Transverse colon (tissue), 4 donors: ENCODE results near the gene TPP2. TPM values are rescaled to one million over a fixed set of nuclear protein-coding genes. Genes with fewer than 3 reads are reported as not detected.

Experiments
- DNase-seq: peaks from one replicate; pipeline ENCODE4 v3.0.0-alpha.2; 2019
- H3K27ac ChIP-seq, 4 donors: fragments of 200-600 bp; sonication (generic); 2 replicates each; pipeline ENCODE4 v1.5.1; 2016 to 2018; ENCODE audit warnings: inconsistent platforms in 4 of 4
- H3K27me3 ChIP-seq: fragments of 200-600 bp; sonication (generic); 2 replicates; pipeline ENCODE4 v1.5.1; 2017; ENCODE audit warnings: inconsistent platforms
- H3K36me3 ChIP-seq, 4 donors: fragments of 200-600 bp; sonication (generic); 2 replicates each; pipeline ENCODE4 v1.5.1; 2017 to 2019; ENCODE audit warnings: inconsistent platforms in 4 of 4
- H3K4me1 ChIP-seq, 4 donors: fragments of 200-600 bp; sonication (generic); 2 replicates each; pipeline ENCODE4 v1.5.1; 2017 to 2020; ENCODE audit warnings: inconsistent platforms in 4 of 4
- H3K4me3 ChIP-seq, 4 donors: fragments of 200-600 bp; sonication (generic); 1 replicate in 1 of 4; 2 replicates in 3 of 4; pipeline versions ENCODE4 v1.5.1 to v1.6.1; 2017 to 2019; ENCODE audit warnings: inconsistent platforms in 4 of 4
- H3K9me3 ChIP-seq, 2 donors: fragments of 200-600 bp; sonication (generic); 2 replicates each; pipeline ENCODE4 v1.5.1; 2017 to 2019; ENCODE audit warnings: inconsistent platforms in 2 of 2
- EP300 ChIP-seq: sonication (generic); formaldehyde crosslinking; IDR thresholded peaks from one replicate; pipeline ENCODE4 v1.6.1; 2017; ENCODE audit warnings: antibody characterized with exemption, low read depth
- POLR2A ChIP-seq: fragments of 450-650 bp; IDR thresholded peaks from one replicate; pipeline ENCODE4 v1.6.1; 2016; ENCODE audit warnings: antibody characterized with exemption, mild to moderate bottlenecking, moderate library complexity
- POLR2AphosphoS5 ChIP-seq, 3 donors: sonication (generic); formaldehyde crosslinking; IDR thresholded peaks; one replicate each; pipeline ENCODE4 v1.6.1; 2016; ENCODE audit warnings: antibody characterized with exemption in 3 of 3
- WGBS, 2 donors: methylation state at CpG; one replicate each; pipeline ENCODE4 v1.1.5; 2018; ENCODE audit warnings: low coverage in 1 of 2; 5-methylcytosine and 5-hydroxymethylcytosine counted together
- in situ Hi-C, 4 donors: fragments of 200-750 bp; cut with MboI; loops; one replicate each; pipeline versions ENCODE4 v1.15.0 to v1.15.1; 2017; ENCODE audit warnings: low sequenced_read_pairs in 3 of 4, low pct_ligation_motif_present in 1 of 4, low pct_unique_long_range_greater_than_20kb in 1 of 4
- intact Hi-C: fragments of 100-400 bp; cut with DNase I; formaldehyde crosslinking; loops from one replicate; pipeline ENCODE4 v1.15.1; 2023; ENCODE audit warnings: low total_unique reads
- total RNA-seq, 4 donors: library from RNA; depleted of rRNA; stranded (reverse); fragments of >200 nt; gene quantifications; one replicate each; pipeline ENCODE4 v1.1.0, GENCODE V29; 2016
- TF ChIP-seq, protein P1 (sequence below), 5 experiments: fragments of 200-600 bp in 3 of 5; fragments of 450-650 bp in 2 of 5; sonication (generic) in 3 of 5; IDR thresholded peaks; 1 replicate in 2 of 5; 2 replicates in 3 of 5; pipeline ENCODE4 v1.5.1; 2016 to 2017; ENCODE audit warnings: antibody characterized with exemption in 5 of 5, inconsistent platforms in 3 of 5, mild to moderate bottlenecking in 2 of 5, moderate library complexity in 1 of 5

Gene TPP2
- total RNA-seq, 4 donors from 2014 or later: 19.1 to 47.8 (median 30.3) TPM

DNA sequence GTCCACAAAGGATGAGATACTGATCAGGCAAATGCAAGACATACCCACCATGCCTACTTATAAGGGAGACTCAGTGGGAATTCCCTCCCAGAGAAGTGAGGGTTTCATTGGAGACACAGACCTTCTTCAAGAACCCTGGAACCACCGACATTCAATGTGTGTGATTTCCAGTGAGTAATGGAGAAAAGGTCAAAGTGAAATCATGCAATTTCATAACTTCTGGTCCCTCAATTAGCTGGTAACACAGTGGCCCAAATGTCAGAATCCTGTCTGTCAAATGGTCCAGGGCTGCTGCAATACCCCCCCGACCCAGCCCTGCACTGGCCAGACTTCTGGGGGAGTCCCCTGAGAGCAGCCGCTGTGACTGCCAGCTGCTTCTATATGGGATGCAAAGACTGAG is 102.7 kb downstream of the TPP2 start:
- H3K27me3 ChIP-seq: no peaks in the 10 kb centered on the region
- intact Hi-C loops (no loop called here), in situ Hi-C loops (no loop called here)
- H3K4me3 ChIP-seq: no peak overlapping the region
- H3K36me3 ChIP-seq: no peaks in the 10 kb centered on the region
- no peaks in the 10 kb centered on the region for H3K4me1 ChIP-seq
- no peak for DNase-seq
- TF ChIP-seq EP300 (no peak), POLR2AphosphoS5 (IDR thresholded peaks at IDR 0.05) (no peak), POLR2A (no peak)
- TF ChIP-seq, protein P1, sequence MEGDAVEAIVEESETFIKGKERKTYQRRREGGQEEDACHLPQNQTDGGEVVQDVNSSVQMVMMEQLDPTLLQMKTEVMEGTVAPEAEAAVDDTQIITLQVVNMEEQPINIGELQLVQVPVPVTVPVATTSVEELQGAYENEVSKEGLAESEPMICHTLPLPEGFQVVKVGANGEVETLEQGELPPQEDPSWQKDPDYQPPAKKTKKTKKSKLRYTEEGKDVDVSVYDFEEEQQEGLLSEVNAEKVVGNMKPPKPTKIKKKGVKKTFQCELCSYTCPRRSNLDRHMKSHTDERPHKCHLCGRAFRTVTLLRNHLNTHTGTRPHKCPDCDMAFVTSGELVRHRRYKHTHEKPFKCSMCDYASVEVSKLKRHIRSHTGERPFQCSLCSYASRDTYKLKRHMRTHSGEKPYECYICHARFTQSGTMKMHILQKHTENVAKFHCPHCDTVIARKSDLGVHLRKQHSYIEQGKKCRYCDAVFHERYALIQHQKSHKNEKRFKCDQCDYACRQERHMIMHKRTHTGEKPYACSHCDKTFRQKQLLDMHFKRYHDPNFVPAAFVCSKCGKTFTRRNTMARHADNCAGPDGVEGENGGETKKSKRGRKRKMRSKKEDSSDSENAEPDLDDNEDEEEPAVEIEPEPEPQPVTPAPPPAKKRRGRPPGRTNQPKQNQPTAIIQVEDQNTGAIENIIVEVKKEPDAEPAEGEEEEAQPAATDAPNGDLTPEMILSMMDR (IDR thresholded peaks at IDR 0.05): no peak
- peaks cover 0 to 3% of the 10 kb centered on the region in 2 donors for H3K9me3 ChIP-seq
- H3K27ac ChIP-seq: no peak overlapping the region
- WGBS, 2 donors: 78% methylated on average over 3 of the region's 3 CpGs; no CpG with 5 or more reads in 1 of the 2 donors

DNA sequence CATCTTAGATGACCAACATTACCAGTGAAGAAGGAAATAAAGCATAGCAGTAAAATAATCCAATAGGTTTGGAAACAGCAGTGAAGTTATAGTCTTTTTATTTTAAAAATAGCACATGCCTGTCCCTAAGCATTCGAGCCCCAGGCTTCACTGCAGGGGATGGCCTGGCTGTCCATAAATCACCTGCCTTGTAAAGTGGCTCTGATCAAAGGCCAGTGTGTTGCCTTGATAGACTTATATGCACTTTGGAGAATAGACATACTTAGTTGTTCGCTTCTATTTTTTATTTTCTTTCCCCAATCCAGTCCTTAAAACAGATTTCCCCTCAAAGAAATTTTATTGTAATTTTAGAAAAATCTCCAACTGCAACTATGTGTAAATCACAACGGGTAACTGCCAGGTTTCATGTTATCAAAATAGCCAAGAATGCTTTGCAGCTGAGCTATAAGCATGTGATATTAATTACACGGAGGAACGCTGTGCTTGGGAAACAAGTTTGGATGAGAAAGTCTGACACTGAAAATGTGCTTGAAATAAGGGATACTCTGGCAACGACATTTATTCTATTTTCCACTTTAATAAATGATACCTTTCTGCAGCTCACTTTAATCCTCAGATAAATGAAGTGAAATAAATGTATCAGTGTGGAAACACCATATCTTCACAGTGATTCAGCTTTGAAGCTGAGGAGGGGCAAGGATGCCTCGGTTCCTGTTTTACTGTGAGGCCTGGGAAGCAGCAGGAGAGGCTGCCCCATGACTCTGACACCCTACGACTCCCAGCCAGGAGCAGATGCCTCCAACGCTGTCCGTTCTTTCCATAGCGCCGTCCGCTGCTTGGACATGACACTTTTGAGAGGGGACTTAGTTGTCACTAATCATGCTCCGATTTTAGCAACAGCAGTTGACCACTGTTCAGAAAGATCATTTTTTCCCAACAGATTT is 103.6 kb downstream of the TPP2 start:
- Histone ChIP-seq H3K27me3 (no peaks in the 10 kb centered on the region), H3K4me1 (no peaks in the 10 kb centered on the region), H3K4me3 (no peak overlapping the region), H3K36me3 (no peaks in the 10 kb centered on the region), H3K9me3 (peaks cover 0 to 3% of the 10 kb centered on the region in 2 donors), H3K27ac (no peak overlapping the region)
- 64 to 70% methylated on average over 14 of the region's 14 CpGs for WGBS, 2 donors
- intact Hi-C loops: no loop called here
- DNase-seq: no peak
- in situ Hi-C loops: no loop called here
- TF ChIP-seq, protein P1 (IDR thresholded peaks at IDR 0.05): no peak
- TF ChIP-seq POLR2A (no peak), EP300 (no peak), POLR2AphosphoS5 (IDR thresholded peaks at IDR 0.05) (no peak)

DNA sequence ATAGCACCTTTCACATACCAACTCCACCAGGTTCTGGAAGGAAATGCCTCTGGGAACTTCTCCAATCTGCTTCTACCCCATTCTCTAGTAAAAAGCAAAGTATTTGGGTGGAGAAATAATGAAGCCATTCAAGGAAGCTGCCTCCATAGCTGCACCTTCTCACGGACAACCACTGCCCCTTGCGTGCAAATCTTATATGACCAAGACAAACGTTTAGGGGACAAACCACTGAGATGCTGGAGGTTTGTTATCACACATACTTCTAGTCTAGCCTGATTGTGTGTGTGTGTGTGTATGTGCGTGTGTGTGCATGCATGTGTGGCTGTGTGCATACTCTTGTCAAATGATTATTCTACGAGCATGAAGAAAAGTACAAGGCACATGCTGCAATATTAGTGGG is 104.5 kb downstream of the TPP2 start:
- Histone ChIP-seq H3K9me3 (peaks cover 0 to 3% of the 10 kb centered on the region in 2 donors), H3K36me3 (no peaks in the 10 kb centered on the region), H3K4me3 (no peak overlapping the region), H3K27ac (no peak overlapping the region), H3K4me1 (no peaks in the 10 kb centered on the region), H3K27me3 (no peaks in the 10 kb centered on the region)
- no peak for DNase-seq
- in situ Hi-C loops: no loop called here
- intact Hi-C loops: no loop called here
- WGBS, 2 donors: 90% methylated on average over 2 to 5 of the region's 5 CpGs
- TF ChIP-seq EP300 (no peak), POLR2A (no peak)
- TF ChIP-seq, protein P1 (IDR thresholded peaks at IDR 0.05): no peak

DNA sequence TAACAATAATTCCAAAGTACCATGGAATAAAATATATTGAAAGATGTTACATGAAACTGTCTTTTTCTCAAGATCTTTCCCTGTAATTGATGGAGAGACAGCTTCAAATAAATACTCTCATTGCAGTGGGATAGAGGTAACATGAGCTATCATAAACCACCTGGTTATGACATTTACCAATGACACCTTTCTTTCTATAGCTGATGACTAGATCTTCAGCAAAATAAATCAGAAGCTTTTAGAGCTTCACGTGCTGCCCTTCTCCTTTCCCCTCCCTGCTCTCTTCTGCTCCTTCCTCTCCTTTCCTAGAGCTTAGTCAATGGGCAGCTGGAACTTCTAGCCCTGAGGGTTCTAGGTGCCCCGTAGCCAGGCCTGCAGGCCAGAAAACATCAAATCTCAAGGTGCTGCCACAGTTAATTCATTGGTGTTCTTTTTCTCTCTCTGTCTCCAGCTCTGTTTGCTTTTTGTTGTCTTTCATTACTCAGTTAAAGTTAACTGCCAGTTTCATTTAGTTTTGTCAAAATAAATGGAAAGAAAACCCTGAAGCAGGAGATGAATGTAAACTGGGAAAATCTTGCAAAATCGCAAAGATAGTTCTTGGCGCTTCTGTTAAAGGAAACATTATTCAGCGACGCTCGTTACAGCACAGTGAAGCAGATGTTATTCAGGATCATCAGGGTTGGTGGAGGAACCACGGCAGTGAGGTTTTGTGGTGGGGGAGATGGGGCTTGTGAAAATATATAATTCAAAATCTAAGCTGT is 106.4 kb downstream of the TPP2 start:
- no peak for DNase-seq
- H3K4me3 ChIP-seq: no peak overlapping the region
- no peaks in the 10 kb centered on the region for H3K4me1 ChIP-seq
- no peaks in the 10 kb centered on the region for H3K36me3 ChIP-seq
- no peak for TF ChIP-seq EP300
- no peak for TF ChIP-seq POLR2AphosphoS5 (IDR thresholded peaks at IDR 0.05)
- no peak for TF ChIP-seq POLR2A
- TF ChIP-seq, protein P1 (IDR thresholded peaks at IDR 0.05): no peak
- WGBS, 2 donors: 65 to 79% methylated on average over 7 to 8 of the region's 8 CpGs
- in situ Hi-C loops (no loop called here), intact Hi-C loops (no loop called here)
- no peak overlapping the region for H3K27ac ChIP-seq
- no peaks in the 10 kb centered on the region for H3K27me3 ChIP-seq
- peaks cover 0 to 3% of the 10 kb centered on the region in 2 donors for H3K9me3 ChIP-seq
